GM21381 (cell line): ENCODE measurements around the gene FAM170B.

Experiments used
- ATAC-seq: cut with Tn5 transposase; IDR thresholded peaks from one replicate; pipeline ENCODE4 v1.9.1; 2021; ENCODE audit warnings: mild to moderate bottlenecking, moderate library complexity; ENCODE audit not compliant: unreplicated experiment

FAM170B gene

DNA sequence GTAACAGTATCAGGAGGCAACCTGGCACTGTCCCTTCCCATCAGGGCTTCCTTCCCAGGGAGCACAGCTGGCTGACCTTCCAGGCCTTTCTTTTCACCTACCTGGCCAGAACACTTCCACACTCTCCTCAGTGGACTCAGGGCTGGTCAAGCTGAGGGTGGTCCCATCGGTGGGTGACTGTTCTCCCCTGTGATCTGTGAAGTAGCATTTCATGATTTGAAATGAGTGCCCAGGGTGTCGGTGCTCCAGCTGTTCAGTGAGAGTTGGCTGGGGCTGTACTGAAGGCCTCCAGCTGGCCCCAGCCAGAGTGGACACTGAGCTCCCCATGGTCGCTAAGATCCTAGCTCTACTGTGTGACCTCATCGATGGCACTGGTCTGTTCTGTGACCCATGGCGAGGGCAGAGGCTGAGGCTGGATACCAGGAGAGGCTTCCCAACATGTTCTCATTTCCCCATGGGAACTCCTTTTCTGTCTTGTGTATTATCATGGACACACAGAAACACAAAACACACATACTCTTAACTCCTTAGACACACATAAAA is at the start of gene FAM170B:
FAM170B (minus strand) TSS at position 316 of the 543 bp plus-strand sequence; CDS start at position 213, 103 bp downstream.
- no peak for ATAC-seq

DNA sequence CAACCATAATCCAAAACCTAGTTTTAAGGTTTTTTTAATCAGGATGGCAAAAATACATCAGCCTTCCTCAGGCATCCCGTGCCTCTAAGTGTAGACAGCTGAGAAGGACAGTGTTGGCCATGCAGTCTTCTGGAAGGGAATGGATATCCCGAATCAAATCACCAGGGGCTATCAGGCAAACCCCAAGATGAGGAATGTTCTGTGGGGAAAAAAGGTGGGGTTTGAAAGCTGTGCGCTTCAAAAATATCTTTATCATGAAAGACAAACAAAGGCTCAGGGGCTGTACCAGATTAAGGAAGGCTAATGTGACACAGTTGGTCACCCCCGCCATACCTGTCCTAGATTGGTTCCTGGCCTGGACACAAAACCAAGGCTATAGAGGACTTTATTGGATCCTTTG is 49.0 kb upstream of the FAM170B start:
- no peak for ATAC-seq

DNA sequence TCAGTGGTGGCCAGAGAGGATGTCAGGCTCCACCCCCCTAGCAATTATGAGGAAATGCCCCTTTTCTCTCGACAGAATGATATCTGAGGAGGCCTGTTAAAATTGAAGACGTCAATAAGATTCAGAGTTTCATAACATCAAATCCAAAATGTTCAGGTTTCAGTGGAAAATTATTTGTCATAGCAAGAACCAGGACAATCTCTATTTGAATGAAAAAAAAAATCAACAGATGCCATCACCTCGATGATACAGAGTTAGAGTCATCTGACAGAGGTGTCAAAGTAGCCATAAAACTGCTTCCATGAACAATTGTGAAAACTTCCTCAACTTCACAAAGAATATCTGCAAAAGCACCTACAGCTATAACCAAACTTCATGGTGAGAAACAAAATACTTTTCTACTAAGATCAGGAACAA is 46.6 kb upstream of the FAM170B start:
- no peak for ATAC-seq

DNA sequence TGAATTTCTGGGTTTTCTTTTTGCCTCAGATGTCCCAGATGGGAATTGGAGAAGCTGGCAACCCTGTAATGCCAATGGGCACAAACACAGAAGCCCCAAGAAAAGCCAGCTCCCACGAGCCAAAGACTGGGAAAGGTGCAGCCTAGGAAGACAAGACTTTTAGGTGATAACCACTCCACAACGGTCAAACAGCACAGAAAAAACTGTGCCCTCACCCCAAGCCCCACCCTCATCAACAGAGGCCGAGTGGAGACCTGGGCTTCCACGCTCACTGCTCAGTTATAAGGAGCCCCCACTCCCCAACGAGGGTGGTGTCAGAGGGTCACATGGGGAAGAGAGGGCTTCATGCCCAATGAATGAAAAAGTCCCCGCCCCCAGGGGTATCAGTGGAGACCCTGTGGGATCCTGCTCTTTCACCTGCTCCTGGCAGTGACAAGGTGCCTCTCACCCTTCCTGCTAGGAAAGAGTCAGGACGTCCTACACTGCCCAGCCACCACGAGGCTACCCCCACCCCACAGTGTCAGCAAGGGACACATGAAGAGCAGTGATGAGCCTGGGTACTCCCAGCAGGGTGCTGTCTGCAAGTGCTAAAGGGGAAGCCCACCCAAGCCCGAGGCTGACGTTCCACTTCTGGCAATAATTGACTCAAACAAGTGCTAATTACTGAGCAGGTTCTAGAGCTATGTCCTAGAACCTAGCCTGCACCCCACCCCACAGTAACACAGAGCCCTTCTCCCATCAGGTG is 46.0 kb upstream of the FAM170B start:
- no peak for ATAC-seq

DNA sequence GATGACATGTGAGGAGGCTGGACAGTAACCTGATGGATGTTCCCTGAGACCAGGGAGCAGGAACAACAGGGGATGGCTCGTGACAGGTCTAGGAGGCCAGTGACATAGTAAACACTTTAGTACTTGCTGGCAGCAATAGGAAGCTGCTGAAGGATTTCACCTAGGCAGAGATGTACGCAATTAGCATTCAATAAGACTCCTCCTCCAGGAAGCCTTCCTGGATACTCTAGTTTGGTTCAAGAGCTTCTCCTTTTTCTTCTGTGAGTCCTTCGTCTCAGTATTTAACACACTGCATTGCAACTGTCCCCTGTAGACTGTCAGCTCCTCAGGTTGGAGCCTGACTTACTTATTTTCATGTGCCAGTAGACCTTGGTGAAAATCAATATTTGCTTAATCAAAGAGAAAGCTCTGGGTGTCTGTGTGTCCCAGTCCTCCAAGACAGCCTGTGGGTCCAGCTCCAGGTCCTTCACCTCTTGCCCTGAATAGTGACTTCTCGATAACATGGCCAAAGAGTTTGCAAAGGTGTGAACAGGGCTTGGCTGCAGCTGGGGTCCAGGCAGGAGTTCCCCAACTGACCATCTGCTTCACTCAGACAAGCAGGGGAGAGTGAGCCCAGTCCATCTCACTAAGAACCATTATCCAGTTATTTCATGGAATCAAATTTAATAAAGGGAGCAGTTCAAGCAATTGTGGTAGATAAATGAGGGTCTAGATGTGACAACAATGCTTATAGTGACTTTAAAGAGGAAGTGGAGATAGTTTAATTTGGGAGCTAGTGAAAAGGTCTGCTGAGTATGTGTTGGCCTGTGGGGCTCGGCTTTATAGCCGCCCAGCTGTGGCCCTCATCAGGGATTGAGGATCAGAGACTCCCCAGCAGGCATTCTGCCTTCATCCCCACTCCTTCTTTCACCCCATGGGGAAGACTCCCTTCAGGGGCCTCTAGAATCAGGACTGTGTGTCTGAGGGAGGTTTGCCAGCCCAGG is 45.0 kb upstream of the FAM170B start:
- ATAC-seq = no peak

DNA sequence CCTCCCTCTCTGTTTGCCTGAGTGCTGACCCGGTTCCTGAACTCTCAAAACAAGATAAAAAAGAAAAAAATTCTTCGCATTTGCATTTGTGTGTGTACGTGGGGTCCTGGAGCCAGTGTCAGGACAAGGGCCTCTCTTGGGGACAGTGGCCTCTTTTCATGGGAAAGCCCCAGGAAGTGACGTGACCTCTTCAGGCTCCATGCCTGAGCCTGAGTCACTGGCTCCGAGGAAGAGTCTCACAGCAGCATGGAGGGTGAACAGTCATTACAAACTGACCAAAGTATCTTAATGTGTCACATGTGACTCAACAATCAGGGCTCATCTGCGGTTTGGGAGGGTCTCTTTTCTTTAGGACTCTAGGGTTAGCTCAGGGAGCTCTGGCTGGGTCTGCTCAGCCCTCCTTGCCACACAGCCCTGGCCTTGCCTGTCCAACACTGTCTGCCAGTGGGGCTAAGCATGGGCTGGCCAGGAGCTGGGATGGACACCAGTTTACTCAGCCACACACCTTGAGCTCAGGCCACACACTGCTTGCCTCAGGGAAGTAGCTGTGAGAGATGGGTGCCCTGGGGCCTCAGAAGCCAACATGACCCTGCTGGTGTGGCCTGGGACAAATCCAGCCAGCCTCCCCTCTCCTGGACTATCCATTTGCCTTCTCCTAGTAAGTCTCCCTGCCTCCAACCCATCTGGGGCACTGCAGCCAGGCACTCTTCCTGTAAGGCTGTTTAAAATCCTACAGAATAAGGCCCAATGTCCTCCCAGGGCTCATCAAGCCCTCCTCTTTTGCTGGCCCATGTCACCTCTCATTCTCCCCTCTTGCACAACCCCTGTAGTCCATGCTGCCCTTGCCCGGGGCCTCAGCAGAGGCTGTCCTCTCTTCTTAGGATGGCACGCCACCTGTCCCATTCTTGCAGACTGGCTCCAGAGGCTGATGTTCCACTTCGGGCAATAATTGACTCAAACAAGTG is 43.9 kb upstream of the FAM170B start:
- peak; percentile 72 for ATAC-seq

DNA sequence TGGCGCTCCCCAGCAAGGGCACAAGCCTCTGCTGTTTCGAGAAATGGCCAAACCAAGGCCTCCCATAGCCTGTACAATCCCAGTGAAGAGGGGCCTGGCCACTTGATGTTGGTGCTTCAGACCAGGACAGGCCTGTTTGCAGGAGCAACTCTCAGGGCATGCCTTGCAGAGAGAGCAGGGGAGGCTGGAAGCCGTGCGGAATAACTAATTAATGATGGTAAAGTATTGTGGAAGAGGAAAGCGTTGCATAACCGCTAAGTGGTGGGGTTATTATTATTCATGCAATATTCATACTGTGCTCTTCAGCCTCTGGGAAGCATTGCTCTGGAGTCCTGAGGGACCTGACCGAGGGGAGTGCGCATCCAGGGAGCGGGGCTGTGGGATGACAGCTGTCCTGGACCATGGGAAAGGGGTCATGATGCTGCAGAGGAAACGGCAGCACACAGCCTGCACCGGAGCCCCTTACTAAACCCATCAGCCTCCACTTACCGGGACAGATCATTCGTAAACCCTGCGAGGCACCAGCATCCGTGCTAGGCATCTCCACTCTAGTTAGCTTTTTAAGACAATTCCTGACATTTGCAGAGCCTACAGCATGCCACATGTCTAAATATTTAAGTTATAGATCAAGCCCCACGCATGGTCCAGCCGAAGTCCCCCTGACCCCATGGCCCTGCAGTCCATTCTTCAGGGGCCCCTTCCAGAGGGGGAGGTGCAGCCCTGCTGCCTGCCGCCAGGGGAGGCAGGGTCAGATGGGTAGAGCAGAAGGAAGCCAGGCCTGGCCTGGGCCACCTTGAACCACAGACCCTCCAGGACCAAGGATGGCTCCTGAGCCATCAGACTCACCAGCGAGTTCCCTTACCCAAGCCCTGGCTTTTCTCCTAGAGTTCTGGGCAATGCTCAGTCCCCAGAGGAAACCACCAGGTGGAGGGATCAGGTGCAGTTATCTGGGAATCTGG is 42.8 kb upstream of the FAM170B start:
- no peak for ATAC-seq

DNA sequence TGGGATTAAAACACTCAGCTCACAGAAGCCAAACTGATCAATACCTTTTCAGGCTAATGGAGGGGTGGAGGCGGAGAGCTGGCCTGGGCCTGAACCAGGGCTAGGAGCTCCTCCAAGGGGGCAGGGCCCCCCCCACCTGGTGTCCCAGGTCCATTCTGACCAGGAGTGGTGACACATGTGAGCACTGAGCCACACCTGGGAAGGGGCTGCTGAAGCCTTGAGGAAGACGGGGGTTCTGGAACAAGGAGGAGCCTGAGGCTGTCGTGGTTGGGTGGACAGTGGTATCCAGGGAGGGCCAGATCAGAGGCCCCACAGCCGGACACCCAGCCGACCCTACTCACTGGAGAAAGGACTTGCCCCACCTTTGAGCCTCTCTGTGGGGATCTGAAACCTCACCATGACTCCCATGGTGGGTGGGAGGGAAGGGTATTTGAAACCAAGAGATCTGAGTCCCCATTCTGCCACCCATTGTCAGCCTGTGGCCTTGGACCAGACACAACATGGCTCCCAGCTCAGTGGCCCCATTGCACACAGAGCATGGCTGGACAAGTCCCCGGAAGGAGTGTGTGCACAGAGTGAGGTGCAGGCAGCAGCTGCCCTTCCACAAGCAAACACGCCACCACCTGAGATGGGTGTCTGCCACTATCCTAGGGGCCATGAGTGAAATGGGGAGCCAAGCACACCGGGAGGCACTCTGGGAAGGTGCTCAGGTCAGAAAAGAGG is 41.9 kb upstream of the FAM170B start:
- no peak for ATAC-seq

DNA sequence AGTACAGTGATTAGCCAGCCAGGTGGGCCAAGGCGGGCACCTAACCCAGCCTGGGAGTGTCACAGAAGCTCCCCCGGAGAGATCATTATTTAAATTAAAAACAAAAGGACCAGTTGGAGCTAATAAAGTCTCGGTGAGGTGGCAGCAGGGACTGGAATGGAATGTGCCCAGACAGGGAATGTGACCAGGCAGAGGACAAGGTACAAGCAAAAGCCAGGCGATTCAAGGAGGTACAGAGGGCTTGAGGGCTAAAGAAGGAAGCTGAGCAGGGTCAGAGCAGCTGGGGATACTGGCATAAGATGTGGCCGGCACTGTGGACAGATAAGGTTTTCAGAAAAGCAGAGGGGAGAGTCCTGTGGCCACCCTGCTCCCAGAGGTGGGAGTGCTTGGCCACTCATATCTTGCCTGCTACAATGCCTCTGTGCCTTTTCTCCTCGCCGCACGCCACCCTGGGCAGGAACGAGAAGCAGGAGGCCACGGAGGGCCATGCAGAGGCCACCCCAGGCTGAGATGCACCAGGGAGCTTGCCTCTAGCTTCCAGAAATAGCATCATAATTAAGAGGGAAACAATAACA is 41.2 kb upstream of the FAM170B start:
- ATAC-seq = no peak

DNA sequence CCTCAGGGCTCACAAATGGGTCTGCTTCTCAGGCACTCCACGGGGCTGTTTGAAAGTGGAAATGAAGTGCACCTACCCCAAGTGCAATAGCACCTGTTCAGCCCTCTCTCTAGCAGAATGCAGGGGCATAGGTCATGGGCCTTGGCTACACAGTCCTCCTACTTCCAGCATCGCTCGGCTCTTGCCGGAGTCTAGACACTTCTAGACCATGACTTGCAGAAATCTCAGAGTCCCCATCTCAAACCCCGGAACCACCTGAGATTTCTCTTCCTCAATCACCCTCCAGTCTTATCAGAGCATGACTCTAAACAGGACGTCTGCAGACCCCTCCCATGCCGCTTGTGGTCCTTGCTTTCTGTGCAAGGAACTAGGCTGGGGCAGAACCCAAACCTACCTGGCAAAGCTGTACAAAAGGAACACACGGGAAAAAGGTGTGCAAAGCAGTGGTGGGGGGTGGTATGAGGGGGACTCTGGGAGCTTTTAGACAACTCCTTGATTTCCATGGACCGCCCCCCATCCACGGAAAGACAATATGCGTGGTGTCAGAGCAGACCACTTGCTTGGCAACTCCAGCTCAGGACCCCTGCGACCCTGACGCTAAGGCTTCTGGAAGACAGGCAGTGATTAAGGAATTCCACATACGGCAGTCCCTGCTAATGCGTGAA is 40.6 kb upstream of the FAM170B start:
- ATAC-seq = no peak

DNA sequence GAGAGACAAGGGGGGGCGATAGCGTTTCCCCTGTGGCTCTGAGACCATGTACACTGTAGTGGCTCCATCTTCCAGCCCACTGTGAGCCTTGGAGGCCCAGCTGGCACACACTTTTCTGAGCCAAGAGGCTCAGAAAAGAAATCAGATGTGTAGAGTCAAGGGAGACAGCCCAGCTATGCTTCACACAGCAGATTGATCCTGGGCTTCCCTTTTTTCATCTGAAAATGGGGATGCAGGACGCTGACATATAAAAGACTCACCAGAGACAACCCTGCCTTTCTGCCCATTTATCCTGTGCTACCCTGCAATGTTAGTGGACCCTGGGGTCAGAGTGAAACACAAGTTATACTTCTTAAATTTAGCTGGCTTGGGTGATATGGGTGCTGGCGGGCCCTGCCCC is 40.0 kb upstream of the FAM170B start:
- no peak for ATAC-seq

DNA sequence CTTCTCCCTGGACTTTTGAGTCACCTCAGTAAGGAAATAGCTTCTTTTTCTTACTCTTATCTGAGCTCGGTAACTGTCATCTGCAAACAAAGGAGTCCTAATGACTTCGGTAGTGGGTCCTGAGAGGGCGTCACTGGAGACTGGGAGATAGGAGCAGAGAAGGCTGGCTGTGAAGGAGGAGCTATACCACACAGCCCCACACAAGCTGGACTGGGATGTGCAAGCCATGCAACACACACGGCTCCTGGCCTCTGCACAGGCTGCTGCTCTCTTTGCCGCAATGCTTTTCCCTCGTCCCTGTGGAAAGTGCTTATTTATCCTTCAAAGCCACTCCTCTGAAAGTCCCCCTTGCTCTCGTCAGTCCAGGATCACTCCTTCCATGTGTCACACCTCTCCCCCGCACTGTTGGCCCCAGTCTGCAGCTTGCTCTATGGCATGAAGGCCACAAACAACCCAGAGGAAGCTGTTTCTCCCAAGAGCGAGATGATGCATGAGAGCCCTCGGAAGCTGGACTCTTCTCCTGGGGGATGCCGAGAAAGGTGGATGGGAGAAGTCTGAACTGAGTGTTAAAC is 39.5 kb upstream of the FAM170B start:
- no peak for ATAC-seq

DNA sequence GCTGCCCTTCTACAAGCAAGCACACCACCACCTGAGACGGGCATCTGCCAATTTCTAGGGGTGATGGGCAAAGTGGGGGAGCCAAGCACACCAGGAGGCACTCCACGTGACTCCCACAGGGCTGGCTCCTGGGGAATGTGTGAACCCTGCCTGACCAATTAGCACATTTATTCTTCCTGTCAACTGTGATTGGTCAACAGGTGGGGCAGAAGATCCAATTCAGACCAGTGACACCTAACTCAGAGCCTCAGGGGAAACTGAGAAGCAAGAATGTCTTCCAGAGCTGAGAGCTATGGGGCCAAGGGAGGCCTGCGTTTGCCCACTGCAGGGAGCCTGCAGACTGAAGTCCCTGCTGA is 38.9 kb upstream of the FAM170B start:
- no peak for ATAC-seq

DNA sequence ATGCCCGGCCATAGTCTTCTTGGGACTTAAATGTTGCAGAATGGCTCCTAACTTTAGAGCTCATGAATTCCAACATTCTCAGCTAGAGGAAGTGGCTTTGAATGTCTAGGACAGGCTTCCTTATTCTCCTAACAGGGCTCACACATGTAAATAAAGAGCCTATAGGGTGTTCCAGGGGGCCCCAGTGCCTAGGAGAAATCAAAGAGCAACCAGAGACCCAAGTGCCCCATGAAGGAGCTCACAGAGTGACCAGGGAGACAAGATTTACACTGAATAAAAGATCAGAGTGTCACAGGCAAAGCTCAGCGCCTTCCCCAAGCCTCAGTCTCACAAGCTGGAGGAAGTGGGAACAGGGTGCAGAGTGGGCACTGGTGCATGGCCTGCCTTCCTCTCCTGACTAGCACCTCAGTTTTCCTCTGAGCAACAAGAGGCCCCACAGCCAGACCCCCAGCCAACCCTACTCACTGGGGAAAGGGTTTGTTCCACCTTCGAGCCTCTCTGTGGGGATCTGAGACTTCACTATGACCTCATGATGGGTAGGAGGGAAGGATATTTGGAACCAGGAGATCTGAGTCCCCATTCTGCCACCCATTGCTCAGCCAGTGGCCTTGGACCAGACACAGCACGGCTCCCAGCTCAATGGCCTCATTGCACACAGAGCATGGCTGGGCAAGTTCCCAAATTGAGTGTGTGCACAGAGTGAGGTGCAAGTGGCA is 38.4 kb upstream of the FAM170B start:
- ATAC-seq = no peak

DNA sequence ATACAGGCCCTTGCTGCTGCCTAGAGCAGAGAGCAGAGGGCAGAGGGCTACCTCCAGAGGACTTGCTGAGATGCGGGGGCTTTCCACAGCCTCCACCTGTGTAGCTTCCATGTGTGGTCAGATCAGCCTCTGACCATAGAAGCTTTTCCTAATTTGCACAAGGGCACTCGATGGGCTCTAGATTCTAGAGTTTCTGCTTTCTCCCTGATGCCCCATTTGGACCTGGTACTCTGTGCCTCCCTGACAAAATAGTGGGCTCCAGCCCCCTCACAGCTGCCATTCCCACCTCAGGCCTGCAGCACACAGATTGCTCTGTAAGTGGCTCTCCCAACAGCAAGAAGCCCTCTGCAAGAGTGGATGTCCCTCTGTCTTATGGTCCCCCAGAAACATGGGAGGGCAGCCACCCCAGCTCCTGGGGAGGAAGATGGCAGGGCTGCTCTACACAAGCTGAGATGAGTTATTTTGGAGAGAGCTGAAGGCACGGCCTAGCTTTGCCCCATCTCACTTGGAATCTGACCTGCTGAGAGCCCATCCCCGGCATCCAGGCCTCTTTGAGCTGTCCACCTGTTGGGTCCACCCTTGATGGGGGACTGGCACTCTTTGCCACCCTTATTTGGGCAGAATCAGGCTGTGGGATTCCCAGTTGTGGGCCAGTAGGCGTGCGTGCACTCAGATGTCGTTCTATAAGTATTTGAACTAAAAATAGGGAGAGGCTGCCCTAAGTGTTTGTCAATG is 37.7 kb upstream of the FAM170B start:
- ATAC-seq = no peak

DNA sequence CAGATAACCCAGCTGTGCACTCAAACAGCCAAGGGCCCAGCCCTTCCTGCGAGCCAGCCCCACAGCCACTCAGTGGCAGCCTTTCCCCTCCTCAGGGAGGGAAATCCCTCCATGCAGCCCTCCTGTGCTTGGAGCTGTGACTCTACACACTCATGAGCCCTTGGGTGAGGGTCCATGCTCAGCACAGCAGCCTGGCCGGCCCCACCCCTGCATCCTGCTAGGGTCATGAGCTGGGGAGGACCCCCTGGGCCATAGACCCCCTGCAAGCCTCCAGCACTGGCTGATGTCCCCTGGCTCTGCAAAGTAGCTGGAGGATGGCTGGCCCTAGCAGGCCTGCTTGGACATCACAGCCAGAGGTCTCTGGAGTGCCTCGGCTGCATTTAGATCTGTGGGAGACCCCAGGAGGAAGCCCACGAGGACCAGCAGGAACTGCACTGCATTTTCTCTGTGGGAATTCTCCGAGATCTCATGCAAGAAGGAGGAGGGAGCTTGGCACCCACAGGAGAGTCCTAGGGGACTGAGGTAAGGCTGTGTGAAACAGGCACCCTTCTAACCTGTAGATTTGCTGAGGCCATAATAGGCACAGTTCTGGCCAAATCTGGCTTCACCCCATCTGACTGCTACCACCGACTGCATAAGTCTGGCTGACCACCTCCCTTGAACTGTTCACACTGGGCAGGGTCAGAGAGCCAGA is 37.0 kb upstream of the FAM170B start:
- ATAC-seq = no peak
